HG03280 (cell line): Measurements from ENCODE around the gene MAP1S.

Experiments used
- ATAC-seq: cut with Tn5 transposase; IDR thresholded peaks from one replicate; pipeline ENCODE4 v1.9.1; 2021; ENCODE audit warnings: mild to moderate bottlenecking, moderate library complexity; ENCODE audit not compliant: unreplicated experiment

Gene MAP1S

DNA sequence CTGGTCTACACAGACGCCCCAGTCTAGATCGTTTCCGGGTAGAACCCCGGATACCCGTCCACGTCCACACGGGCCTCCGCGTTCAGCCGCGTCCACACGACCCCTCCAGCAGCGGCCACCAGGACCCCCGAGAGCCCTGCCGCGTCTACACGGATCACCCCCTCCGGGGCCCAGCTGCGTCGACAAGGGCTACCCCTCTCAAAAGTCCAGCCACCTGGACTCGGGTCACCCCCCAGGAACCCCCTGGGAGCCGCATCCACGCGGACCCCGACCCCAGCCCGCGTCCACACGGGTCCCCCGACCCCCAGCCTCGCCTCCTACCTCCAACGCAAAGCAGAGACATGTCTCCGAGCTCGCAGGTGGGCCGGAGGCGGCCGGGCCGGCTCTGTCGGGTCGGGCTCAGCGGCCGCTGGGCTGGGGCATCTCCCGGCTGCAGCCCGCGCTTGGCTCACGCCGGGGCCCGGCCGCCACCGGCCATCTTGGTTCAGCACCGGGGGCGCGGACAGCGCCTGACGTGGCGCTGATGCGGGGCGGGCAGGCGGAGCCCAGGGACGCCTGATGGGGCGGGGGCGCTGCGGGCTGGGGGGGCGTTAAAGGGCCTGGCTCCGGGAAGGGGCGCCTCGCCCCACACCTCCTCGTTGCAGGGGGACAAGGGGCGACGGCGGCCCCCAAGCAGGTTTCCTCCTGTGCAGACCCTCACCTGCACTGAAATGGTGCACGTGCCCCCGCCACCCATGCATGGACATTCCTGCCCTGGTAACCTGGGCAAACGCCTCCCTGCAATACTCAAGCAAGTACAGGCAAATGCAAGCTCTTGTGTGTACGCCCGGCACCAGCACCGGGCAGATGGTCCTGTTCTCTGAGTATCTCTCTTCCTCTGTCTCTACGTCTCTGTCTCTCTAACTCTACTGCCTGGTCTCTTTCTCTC, 31.2 kb upstream of the MAP1S start, which contains the start of gene UNC13A:
TSS of gene UNC13A (minus strand) at position 498 of the 928 bp plus-strand sequence. CDS start at position 343, 155 bp downstream.
- no peak for ATAC-seq

DNA sequence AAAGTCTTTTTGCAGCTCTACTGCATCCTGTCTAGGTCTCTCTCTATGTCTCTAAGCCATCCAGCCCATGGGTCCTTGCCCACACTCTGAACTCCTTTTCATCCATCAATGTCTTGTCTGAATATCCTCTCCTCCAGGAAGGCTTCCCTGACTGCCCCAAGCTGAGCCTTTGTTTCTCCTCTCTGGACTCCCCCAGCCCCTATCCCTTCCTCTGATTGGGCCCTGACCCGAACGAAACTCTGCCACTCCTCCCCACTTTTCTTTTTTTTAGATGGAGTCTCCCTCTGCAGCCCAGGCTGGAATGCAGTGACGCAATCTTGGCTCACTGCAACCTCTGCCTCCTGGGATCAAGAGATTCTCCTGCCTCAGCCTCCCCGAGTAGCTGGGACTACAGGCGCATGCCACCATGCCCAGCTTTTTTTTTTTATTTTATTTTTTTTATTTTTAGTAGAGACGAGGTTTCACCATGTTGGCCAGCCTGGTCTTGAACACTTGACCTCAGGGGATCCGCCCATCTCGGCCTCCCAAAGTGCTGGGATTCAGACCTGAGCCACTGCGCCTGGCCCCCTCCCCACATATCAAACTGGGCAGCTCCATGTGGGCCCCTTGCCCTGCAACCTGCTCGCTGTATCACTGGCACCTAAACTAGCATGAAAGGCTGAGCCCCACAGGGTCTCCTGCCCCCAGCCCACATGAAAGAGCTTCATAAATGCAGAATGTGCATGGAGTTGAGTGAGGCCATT, 30.3 kb upstream of the MAP1S start:
- no peak for ATAC-seq

DNA sequence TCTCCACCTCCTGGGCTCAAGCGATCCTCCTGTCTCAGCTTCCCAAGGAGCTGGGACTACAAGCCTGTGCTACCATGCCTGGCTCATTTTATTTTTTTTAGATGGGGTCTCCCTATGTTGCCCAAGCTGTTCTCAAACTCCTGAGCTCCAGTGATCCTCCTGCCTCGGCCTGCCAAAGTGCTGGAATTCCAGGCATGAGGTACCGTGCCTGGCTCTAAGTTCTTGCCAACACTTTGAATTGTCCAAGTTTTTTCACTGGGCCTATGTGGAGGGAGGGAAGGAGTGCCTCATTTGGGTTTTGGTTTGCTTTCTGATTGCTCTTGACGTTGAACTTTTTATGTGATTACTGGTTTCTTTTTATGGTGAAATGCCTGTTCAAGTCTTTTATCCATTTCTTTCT, 26.7 kb upstream of the MAP1S start:
- ATAC-seq: no peak

DNA sequence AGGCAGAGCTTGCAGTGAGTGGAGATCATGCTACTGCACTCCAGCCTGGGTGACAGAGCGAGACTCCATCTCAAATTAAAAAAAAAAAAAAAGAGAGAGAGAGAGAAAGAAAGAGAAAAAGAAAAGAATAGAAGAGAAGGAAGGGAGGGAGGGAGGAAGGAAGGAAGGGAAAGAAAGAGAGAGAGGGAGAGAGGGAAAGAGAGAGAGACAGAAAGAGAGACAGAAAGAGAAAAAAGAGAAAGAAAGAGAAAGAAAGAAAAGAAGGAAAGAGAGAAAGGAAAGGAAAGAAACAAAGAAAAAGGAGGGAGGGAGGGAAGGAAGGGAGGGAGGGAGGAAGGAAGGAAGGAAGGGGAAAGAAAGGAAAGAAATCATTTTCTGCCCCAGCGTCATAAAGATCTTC, 24.1 kb upstream of the MAP1S start:
- no peak for ATAC-seq

DNA sequence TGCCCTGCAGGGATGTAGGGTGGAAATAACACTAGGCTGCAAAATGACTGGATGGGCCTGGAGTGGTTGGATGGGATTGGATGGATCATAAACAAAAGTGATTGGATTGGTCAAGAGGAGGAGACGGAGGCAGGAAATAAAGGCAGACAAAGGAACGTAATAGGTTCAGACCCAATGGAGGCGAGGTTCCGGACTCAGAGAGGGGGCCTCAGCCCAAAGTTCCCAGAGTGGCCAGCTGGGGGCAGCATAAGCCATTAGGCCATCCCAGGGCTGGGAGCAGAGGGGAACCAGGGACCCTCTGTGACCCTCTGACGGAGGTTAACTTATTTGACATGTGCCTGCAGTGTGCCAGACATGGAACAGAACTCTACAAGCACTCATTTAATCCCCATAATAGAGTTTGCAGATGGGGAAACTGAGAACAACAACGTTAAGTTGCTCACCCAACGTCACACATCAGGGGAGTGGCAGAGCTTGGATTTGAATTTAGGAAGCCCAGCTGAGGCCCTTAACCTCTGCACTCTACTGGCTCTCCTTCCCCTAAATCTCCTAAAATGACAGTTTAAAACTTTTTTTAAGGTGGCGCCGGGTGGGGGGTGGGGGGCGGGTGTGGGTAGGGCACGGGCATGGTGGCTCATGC, 15.3 kb upstream of the MAP1S start:
- ATAC-seq: no peak

DNA sequence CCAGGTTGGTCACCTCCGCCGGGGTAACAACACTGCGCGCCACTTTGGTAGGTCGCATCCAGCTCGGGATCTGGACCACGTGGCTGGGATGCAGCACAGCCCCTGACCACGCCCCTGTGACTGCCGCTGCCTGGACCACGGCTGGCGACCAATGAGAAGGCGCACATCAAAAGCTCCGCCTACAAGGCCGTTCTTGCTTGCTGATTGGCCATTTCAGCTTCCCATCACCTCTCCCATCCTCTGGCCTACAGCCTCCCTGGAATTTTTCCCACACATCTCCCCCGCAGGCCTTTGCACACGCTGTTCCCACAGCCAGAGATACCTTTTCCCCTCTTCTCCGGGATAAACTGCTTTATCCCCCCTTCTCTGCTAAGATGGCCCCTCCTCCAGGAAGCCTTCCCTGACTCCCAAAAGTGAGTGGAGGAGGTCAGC, 12.5 kb upstream of the MAP1S start:
- no peak for ATAC-seq

DNA sequence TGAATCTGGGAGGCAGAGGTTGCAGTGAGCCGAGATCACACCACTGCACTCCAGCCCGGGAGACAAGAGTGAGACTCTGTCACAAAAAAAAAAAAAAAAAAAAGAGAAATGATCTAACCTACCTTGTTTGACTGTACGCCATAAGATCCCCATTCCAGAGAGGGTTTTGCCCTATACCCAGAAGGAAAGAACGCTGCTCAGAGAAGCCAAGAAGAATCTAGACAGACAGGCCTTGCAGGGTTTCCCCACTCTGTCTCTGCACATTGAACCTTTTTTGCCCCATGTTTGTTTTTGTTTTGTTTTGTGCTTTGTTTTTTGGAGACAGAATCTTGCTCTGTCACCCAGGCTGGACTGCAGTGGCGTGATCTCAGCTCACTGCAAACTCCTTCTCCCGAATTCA, 7.4 kb upstream of the MAP1S start:
- ATAC-seq: no peak

DNA sequence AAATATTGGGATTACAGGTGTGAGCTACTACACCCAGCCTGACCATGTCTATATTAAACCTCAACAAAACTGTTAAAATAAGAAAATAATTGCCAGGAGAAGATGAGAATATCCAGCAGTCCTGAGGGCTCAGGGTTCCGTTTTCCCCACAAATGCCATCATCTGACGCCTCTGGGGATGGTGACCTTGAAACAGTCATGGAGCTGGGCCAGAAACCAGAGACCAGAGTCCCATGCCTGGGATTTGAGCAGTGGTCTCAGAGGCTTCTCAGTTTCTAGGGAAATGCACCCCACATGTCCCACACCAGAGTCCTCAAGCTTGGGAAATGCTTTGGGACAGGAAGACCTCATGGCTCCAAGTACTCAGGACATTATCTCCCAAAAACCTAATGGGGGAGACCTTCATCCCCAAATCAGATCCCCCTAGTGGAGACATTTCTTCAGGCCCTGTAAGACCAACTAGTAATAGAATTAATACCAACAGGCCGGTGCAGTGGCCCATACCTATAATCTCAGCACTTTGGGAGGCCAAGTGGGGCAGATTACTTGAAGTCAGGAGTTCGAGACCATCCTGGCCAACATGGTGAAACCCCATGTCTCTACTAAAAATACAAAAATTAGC, 2.9 kb upstream of the MAP1S start:
- ATAC-seq: no peak

DNA sequence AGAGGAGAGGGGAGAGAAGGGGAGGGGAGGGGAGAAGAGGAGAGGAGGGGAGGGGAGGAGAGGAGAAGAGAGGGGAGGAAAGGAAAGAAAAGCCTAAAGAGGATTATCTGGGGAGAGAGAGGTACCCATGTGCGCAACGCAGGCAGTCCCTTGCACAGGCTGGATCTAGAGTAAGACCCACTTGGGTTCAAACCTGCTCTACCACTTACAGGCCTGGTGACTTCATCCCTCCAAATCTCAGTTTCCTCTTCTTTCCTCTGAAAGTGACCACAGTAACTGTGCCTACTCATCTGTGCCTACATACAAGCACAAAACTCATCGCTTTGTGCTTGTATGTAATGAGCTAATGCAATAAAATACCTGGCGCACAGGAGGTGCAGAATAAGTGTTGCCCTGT, 732 bp upstream of the MAP1S start:
- ATAC-seq: no peak

DNA sequence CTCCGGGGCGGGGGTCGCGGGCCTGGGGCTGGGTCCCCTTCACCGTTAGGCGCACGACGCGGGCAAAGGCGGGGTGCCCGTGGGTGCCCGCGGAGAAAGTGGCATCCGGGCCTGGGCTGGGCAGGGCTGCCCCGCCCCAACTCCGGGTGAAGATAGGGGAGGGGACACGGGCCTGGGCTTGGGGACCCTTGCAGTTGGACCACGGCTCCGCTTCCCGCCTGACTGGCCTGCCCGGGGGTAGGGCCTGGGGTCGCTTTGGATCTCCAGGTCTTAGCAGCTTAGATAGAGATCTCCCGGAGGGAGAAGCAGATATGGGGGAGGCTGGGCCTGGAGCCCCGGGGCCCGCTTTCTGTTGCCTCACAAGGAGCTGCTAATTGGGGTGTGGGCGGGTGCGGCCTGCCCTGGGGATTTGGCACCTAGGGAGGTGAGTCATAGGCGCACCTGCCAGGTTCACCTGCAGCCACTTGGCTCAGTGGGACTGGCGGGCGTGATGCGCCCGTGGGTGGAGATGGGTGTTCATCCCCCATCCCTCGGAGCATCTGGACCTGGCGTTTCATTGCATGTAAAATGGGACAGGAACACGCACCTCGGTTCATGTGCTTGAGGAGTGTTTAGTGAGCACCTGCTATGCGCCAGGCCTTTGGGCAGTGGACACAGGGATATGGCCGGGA, 585 bp downstream of the MAP1S start:
- peak; percentile 21 for ATAC-seq

DNA sequence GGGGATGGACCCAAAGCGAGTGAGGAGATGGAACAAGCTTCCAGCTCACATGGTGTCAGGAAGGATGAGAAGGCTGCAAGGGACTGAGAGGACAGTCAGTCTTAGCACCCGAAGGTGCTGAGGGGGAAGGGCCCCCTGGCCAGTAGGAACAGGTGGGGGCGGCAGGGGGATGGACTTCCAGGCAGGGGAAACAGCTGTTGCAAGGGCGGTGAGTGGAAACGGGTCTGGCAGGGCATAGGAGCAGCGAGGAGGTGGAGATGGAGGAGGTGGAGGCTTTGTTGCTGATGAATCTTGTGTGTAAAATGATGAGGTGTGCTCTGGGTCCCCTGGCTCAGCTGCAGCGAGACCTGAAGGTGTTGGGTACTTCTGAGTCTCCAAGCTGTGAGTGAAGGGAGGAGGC, 1.2 kb downstream of the MAP1S start:
- ATAC-seq: no peak

DNA sequence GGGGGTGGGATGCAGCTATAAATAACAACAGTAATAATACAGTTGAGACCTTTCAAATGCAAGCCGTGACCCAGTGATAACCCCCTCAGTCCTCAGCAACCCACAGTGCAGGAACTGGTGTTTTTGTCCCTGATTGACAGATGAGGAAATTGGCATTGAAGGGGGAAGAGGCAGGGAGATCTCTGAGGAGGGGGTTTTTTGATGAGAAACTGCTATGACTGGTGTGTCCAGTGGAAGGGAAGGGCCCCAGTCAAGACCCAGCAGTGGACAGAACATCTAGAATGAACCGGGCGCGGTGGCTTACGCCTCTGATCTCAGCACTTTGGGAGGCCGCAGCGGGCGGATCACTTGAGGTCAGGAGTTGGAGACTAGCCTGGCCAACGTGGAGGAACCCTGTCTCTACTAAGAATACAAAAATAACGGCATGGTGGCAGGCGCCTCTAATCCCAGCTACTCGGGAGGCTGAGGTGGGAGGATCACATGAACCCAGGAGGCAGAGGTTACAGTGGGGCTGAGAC, 1.9 kb downstream of the MAP1S start:
- no peak for ATAC-seq

DNA sequence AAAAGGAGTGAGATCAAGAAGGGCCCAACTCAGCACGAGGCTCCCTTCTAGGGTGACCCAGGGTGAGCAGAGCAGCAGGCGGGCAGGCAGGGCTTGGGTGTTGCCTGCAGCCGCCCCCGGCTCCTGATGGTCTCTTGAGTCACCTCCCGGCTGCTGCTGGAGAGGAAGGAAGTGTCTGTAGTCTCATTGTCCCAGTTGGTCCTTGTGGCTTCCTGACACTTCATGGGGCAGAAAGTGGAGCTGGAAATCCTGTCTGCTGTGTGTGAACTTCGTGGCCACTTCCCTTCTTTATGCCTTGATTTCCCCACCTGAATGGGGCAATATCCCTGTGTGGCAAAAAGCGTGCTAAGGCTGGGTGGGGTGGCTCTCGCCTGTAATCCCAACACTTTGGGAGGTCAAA, 2.5 kb downstream of the MAP1S start:
- no peak for ATAC-seq

DNA sequence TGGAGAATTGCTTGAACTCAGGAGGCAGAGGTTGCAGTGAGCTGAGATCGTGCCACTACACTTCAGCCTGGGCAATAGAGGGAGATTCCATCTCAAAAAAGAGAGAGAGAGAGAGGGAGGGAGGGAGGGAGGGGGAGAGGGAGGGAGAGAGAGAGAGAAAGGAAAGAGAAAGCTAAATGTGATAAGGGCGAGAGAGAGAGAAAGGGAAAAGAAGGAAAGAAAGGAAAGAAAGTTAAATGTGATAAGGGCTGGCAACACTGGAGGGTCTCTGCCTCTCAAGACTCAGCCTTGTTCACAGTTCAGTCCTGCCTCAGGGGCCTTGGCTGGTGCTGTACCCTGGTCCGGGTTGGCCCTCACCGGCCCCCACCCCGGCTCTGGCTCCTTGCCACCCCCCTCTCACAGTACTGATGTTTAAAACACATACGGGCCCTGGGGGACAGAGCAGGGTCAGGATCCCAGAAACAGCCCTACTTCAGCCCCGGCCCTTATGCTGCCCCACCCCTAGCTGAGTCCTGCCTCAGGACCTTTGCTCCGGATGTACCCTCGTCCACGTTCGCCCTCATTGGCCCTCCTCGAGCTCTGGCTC, 3.5 kb downstream of the MAP1S start:
- ATAC-seq: no peak

DNA sequence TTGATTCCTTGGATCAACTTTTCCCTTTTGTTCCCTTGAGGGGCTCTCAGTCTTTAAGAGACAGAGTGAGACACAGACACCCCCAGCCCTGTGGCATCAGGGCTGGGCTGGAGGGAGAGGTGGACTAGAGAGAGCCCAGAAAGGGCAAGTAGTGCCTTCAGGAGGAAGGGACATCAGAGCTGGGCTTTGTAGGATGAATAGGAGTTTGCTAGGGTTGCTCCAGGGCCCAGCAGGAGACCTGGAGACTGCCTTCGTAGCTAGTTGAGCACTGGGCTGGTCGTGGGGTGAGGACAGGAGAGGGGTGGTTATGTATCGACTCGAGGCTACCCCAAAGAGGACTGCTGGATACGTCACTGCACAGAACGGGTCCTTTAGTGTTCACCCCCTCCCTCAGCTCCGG, 5.4 kb downstream of the MAP1S start:
- no peak for ATAC-seq

DNA sequence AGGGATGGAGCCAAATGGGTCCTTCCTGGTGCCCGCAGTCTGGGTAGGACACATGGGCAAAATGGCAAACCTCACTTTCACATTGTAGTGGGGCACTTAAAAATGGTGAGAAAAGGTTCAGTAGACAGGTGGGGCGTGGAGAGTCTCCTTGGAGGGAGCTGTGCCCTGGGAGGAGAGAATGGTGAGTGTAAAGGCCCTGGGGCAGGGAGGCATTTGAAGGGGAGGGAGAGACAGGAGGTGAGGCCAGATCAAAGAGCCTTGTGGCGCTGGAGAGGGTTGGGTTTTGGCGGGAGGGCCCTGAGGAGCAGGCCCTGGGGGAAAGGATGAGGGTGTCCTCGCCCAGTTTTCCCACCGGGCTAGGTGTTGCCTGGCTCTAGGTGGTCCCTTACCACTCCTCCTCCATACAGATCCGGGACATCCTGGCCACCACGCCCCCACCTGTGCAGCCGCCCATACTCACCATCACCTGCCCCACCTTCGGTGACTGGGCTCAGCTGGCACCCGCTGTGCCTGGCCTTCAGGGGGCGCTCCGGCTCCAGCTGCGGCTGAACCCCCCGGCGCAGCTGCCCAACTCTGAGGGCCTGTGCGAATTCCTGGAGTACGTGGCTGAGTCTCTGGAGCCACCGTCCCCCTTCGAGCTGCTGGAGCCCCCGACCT, 6.3 kb downstream of the MAP1S start:
- no peak for ATAC-seq

DNA sequence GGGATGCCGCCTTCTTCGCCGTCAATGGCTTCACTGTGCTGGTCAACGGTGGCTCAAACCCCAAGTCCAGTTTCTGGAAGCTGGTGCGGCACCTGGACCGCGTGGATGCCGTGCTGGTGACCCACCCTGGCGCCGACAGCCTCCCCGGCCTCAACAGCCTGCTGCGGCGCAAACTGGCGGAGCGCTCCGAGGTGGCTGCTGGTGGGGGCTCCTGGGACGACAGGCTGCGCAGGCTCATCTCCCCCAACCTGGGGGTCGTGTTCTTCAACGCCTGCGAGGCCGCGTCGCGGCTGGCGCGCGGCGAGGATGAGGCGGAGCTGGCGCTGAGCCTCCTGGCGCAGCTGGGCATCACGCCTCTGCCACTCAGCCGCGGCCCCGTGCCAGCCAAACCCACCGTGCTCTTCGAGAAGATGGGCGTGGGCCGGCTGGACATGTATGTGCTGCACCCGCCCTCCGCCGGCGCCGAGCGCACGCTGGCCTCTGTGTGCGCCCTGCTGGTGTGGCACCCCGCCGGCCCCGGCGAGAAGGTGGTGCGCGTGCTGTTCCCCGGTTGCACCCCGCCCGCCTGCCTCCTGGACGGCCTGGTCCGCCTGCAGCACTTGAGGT, 7.0 kb downstream of the MAP1S start:
- no peak for ATAC-seq

DNA sequence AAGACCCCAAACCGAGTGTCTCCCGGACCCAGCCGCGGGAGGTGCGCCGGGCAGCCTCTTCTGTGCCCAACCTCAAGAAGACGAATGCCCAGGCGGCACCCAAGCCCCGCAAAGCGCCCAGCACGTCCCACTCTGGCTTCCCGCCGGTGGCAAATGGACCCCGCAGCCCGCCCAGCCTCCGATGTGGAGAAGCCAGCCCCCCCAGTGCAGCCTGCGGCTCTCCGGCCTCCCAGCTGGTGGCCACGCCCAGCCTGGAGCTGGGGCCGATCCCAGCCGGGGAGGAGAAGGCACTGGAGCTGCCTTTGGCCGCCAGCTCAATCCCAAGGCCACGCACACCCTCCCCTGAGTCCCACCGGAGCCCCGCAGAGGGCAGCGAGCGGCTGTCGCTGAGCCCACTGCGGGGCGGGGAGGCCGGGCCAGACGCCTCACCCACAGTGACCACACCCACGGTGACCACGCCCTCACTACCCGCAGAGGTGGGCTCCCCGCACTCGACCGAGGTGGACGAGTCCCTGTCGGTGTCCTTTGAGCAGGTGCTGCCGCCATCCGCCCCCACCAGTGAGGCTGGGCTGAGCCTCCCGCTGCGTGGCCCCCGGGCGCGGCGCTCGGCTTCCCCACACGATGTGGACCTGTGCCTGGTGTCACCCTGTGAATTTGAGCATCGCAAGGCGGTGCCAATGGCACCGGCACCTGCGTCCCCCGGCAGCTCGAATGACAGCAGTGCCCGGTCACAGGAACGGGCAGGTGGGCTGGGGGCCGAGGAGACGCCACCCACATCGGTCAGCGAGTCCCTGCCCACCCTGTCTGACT, 7.9 kb downstream of the MAP1S start:
- ATAC-seq: no peak
